Measurements from ENCODE around the gene DRGX.

Gene DRGX

GRCh38 chr10:49407552-49408137, 11.8 kb upstream of the DRGX start:
- DNase-seq, result no peak

- no peak for DNase-seq
Measured at GRCh38 chr10:49407151-49407550, 11.3 kb upstream of the DRGX start.

- no peak for DNase-seq
Measured at GRCh38 chr10:49404321-49404878, 8.5 kb upstream of the DRGX start.

GRCh38 chr10:49403363-49403762, 7.5 kb upstream of the DRGX start:
- no peak for DNase-seq

- DNase-seq, result no peak
Measured at GRCh38 chr10:49400365-49400764, 4.5 kb upstream of the DRGX start.

GRCh38 chr10:49398986-49399385, 3.1 kb upstream of the DRGX start:
- no peak for DNase-seq

GRCh38 chr10:49398000-49398861, 2.3 kb upstream of the DRGX start:
- no peak for DNase-seq

GRCh38 chr10:49397036-49397999, 1.4 kb upstream of the DRGX start:
- no peak for DNase-seq

- no peak for DNase-seq
Measured at GRCh38 chr10:49396666-49396999, 744 bp upstream of the DRGX start.

- no peak for DNase-seq
Measured at GRCh38 chr10:49394933-49395740, 752 bp downstream of the DRGX start.

- no peak for DNase-seq
Measured at GRCh38 chr10:49393757-49394156, 2.1 kb downstream of the DRGX start.

- DNase-seq, result no peak
Measured at GRCh38 chr10:49393301-49393700, 2.6 kb downstream of the DRGX start.

GRCh38 chr10:49389361-49389933, 6.4 kb downstream of the DRGX start:
- DNase-seq, result no peak

- no peak for DNase-seq
Measured at GRCh38 chr10:49388161-49388560, 7.7 kb downstream of the DRGX start.

- DNase-seq, result no peak
Measured at GRCh38 chr10:49387071-49387470, 8.8 kb downstream of the DRGX start.

GRCh38 chr10:49385939-49386922, 9.7 kb downstream of the DRGX start:
- no peak for DNase-seq

GRCh38 chr10:49384268-49384953, 11.5 kb downstream of the DRGX start:
- DNase-seq, result no peak

GRCh38 chr10:49383853-49384252, 12.0 kb downstream of the DRGX start:
- no peak for DNase-seq

- DNase-seq, result no peak
Measured at GRCh38 chr10:49382826-49383225, 13.1 kb downstream of the DRGX start.

- DNase-seq, result no peak
Measured at GRCh38 chr10:49382226-49382625, 13.7 kb downstream of the DRGX start.

Data from DMS 273 treated with DMSO at 0.1 percent for 48 hours (cell line).